HepG2 (cell line): ENCODE measurements around the gene CTSA. TPM values are rescaled to one million over a fixed set of nuclear protein-coding genes. Genes with fewer than 3 reads are reported as not detected.

Source experiments
- ATAC-seq: fragments of 200-7000 bp; cut with Tn5 transposase; 3 replicates; pipeline ENCODE4 v1.9.1; 2020; ENCODE audit warnings: mild to moderate bottlenecking, moderate library complexity
- BruUV-seq: library from RNA; stranded (reverse); fragments of 400-500 nt; replicated peaks from 2 replicates; lab custom pipeline; 2021; lab: Mats Ljungman, UMichigan
- CTCF ChIA-PET: fragments of 300-600 bp; formaldehyde crosslinking; extraction: SDS; loops from one replicate; lab custom pipeline; 2021; ENCODE audit warnings: low total read pairs, inconsistent platforms, low intra/inter-chr PET ratio; lab: Yijun Ruan, JAX
- POLR2A ChIA-PET: fragments of 350-600 bp; sonication (Branson Sonifier 250); formaldehyde crosslinking; loops from one replicate; lab custom pipeline; 2020; ENCODE audit warnings: antibody characterized with exemption, inconsistent platforms; lab: Yijun Ruan, JAX
- DNase-seq: peaks from one replicate; pipeline ENCODE4 v3.0.0-alpha.2; 2015; ENCODE audit warnings: low spot score
- FAIRE-seq: peaks from 3 replicates; lab custom pipeline; 2011; peaks lifted over from hg19 to GRCh38; lab: Jason Lieb, UNC
- H2AFZ ChIP-seq: one replicate; pipeline ENCODE4 v1.6.1; 2011; ENCODE audit warnings: low read length, inconsistent platforms
- H3K27ac ChIP-seq: fragments of 300-600 bp; 3 replicates; pipeline ENCODE4 v1.8.0; 2011; ENCODE audit warnings: mixed run types, mild to moderate bottlenecking, mixed read lengths, low read length, inconsistent platforms; ENCODE audit not compliant: insufficient read depth; ENCODE audit errors: extremely low read length
- H3K27me3 ChIP-seq, 2 experiments: fragments of 200-600 bp in 1 of 2; 2 replicates in 1 of 2; 3 replicates in 1 of 2; pipeline versions ENCODE4 v1.6.0 to v1.8.0; 2011; ENCODE audit warnings: low read length in 2 of 2, mild to moderate bottlenecking in 2 of 2, moderate library complexity in 2 of 2, inconsistent platforms in 1 of 2; ENCODE audit not compliant: insufficient read depth in 2 of 2, control insufficient read depth in 1 of 2
- H3K36me3 ChIP-seq, 2 experiments: fragments of 200-600 bp in 1 of 2; replicated peaks in 1 of 2; 2 replicates in 1 of 2; 3 replicates in 1 of 2; pipeline versions ENCODE4 v1.5.1 to v1.8.0; 2011; ENCODE audit warnings: low read length in 2 of 2, inconsistent platforms in 1 of 2; ENCODE audit not compliant: insufficient read depth in 2 of 2, control insufficient read depth in 1 of 2
- H3K4me1 ChIP-seq: 2 replicates; pipeline ENCODE4 v1.5.1; 2012; ENCODE audit warnings: low read length, inconsistent platforms; ENCODE audit not compliant: insufficient read depth
- H3K4me2 ChIP-seq: 2 replicates; pipeline ENCODE4 v1.6.0; 2011; ENCODE audit warnings: low read depth, low read length, inconsistent platforms
- H3K4me3 ChIP-seq, 3 experiments: fragments of 200-600 bp in 1 of 3; sonication (generic), shearing (Covaris generic) in 1 of 3; replicated peaks in 1 of 3; 2 replicates each; pipeline ENCODE4 v1.5.1; 2011 to 2016; ENCODE audit warnings: low read length in 3 of 3, inconsistent platforms in 2 of 3, low read depth in 2 of 3, mild to moderate bottlenecking in 2 of 3, control low read depth in 1 of 3, mixed read lengths in 1 of 3; ENCODE audit not compliant: insufficient read depth in 1 of 3
- H3K79me2 ChIP-seq: one replicate; pipeline ENCODE4 v1.6.1; 2011; ENCODE audit warnings: low read length, inconsistent platforms; ENCODE audit not compliant: insufficient read depth
- H3K9ac ChIP-seq: 2 replicates; pipeline ENCODE4 v1.6.0; 2011; ENCODE audit warnings: mild to moderate bottlenecking, low read depth, low read length, inconsistent platforms; ENCODE audit not compliant: insufficient read depth
- H3K9me3 ChIP-seq: 2 replicates; pipeline ENCODE4 v1.5.1; 2012; ENCODE audit warnings: mild to moderate bottlenecking, low read length
- H4K20me1 ChIP-seq: 2 replicates; pipeline ENCODE4 v1.6.0; 2011; ENCODE audit warnings: inconsistent platforms, mild to moderate bottlenecking, low read length, moderate library complexity; ENCODE audit not compliant: insufficient read depth
- GPBP1L1 ChIP-seq: sonication (generic); formaldehyde crosslinking; IDR thresholded peaks from 2 replicates; pipeline ENCODE4 v1.5.0; 2020; ENCODE audit warnings: mild to moderate bottlenecking, missing genetic modification reagents
- SOX6 ChIP-seq, 2 experiments: fragments of 450-650 bp in 1 of 2; sonication (generic) in 1 of 2; formaldehyde crosslinking in 1 of 2; IDR thresholded peaks; 2 replicates each; pipeline versions ENCODE4 v1.4.0 to v1.6.1; 2017 to 2020; ENCODE audit warnings: antibody characterized with exemption in 1 of 2, mild to moderate bottlenecking in 1 of 2, missing genetic modification reagents in 1 of 2
- THYN1 ChIP-seq: sonication (generic); formaldehyde crosslinking; IDR thresholded peaks from 2 replicates; pipeline ENCODE4 v1.8.1; 2023; ENCODE audit warnings: low read depth, mild to moderate bottlenecking, moderate library complexity, missing genetic modification reagents, borderline replicate concordance
- ZNF792 ChIP-seq: IDR thresholded peaks from 2 replicates; pipeline ENCODE4 v1.6.1; 2016
- WGBS: methylation state at CpG from one replicate; pipeline ENCODE4 v1.1.6; 2017; ENCODE audit warnings: low lambda C conversion rate; 5-methylcytosine and 5-hydroxymethylcytosine counted together
- in situ Hi-C: cut with HindIII; loops from 2 replicates; pipeline ENCODE4 v1.10.0; 2017; ENCODE audit warnings: low pct_unique_long_range_greater_than_20kb; ENCODE audit not compliant: extremely low pct_ligation_motif_present
- intact Hi-C: fragments of 100-400 bp; cut with micrococcal nuclease; formaldehyde crosslinking; loops from one replicate; pipeline ENCODE4 v1.10.0; 2022; ENCODE audit not compliant: unreplicated experiment
- polyA plus RNA-seq, 8 experiments: library from polyadenylated mRNA; depleted of rRNA in 3 of 8; stranded (reverse) in 7 of 8; unstranded in 1 of 8; fragments of >200 nt; fragmentation: Illumina TruSeq in 4 of 8; extraction: Trizol in 4 of 8; gene quantifications; 2 replicates each; pipeline versions ENCODE4 v1.2.1 to v1.2.3, GENCODE V29; 2011 to 2016; ENCODE audit warnings: low read depth in 4 of 8, missing spikeins in 1 of 8, mixed read lengths in 1 of 8; ENCODE audit not compliant: insufficient read depth in 1 of 8
- total RNA-seq, 5 experiments: library from RNA; depleted of rRNA; stranded (reverse); fragments of >200 nt; fragmentation: Illumina TruSeq; extraction: Trizol; gene quantifications; 2 replicates each; pipeline ENCODE4 v1.2.3, GENCODE V29; 2016; ENCODE audit warnings: low read depth in 1 of 5

The CTSA gene
- total and polyA plus RNA-seq, 2 of the 13 experiments (the other 11 are each of a cell fraction or from before 2014, with no cell fraction given): 202 to 231 TPM

- TF ChIP-seq GPBP1L1 (CRISPR knock-in tag) (no peak), SOX6 (IDR thresholded peaks at IDR 0.05) (no peak), SOX6 (CRISPR knock-in tag; IDR thresholded peaks at IDR 0.05) (no peak)
- TF ChIP-seq, all 625 proteins: peak for 0
Observed at GRCh38 chr20:45848969-45849582, 42.1 kb upstream of the CTSA start (continued).

DNA sequence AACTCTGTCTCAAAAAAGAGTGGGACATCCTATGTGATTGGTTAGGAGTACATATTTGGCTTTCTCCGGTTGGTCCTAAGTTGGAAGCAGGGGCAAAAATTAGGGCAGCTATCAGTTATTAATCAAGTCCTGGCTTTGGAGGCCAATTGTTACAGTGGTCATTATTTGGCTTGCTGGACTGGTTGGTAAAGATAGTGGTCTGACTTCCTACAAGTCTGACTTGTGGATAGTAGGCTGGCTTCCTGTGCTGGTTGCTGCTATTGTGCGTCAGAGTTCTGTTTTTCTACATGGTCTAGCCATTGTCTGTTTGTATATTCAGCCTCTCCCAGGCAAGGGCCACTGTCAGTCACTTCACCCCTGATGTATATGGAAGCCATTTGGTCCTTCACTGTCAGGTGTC lies 40.9 kb upstream of the CTSA start:
- ChIA-PET POLR2A (interaction anchor here (2.0 kb wide), 1 partner anchor 11 kb away, joined by 6 read pairs; no protein-coding TSS in a partner anchor), CTCF (no interaction called here)
- TF ChIP-seq ZNF792 (CRISPR knock-in tag): peak; percentile 98
- no peak for TF ChIP-seq THYN1 (CRISPR knock-in tag)
- Histone ChIP-seq H2AFZ (no peak overlapping the region), H3K9ac (no peak overlapping the region), H3K36me3 (peaks cover 7 to 11% of the 10 kb centered on the region in 2 experiments; a peak in 4 of 5 replicates), H3K4me2 (no peak overlapping the region), H3K27me3 (no peaks in the 10 kb centered on the region), H3K4me3 (no peak overlapping the region), H4K20me1 (no peaks in the 10 kb centered on the region), H3K9me3 (no peaks in the 10 kb centered on the region), H3K79me2 (no peaks in the 10 kb centered on the region), H3K4me1 (peaks cover 4% of the 10 kb centered on the region; the same call in 1 of the 2 replicates), H3K27ac (no peak overlapping the region)
- 100% methylated on average over 2 of the region's 2 CpGs for WGBS
- FAIRE-seq (no peak), DNase-seq (no peak), ATAC-seq (no peak)
- intact Hi-C loops: no loop called here
- no TSS peak for BruUV-seq
- in situ Hi-C loops: no loop called here
